ENCODE data around the gene SLC36A4. TPM values are rescaled to one million over a fixed set of nuclear protein-coding genes. Genes with fewer than 3 reads are reported as not detected.

Gene SLC36A4
- total RNA-seq, 3 donors from 2014 or later = 8.3 to 20.1 (median 14.2) TPM

- TF ChIP-seq CTCF (IDR thresholded peaks at IDR 0.05) = no peak
- DNase-seq = peak in 1 of 3 donors; percentile 59
- no peaks in the 10 kb centered on the region for H3K9me3 ChIP-seq
- H3K4me1 ChIP-seq (ENCODE audit: low read depth) = peaks cover 6% of the 10 kb centered on the region
- peak; percentile 89 for ATAC-seq
- H3K36me3 ChIP-seq (ENCODE audit: low read depth) = no peaks in the 10 kb centered on the region
- intact Hi-C loops (cut with DNase I, micrococcal nuclease) = loop anchor here (5.0 to 10.0 kb wide), 2 partner anchors 308 to 415 kb away; partner anchors contain the start of gene SMCO4 (in 1 of the 2)
- H3K4me3 ChIP-seq = no peak overlapping the region
These were observed 39.2 kb upstream of the SLC36A4 start for GRCh38 chr11:93236741-93237675.

GRCh38 chr11:93234602-93235207, 36.9 kb upstream of the SLC36A4 start:
- TF ChIP-seq CTCF (IDR thresholded peaks at IDR 0.05) = peak; percentile 81
- peak; percentile 93 for ATAC-seq
- Histone ChIP-seq H3K9me3 (no peaks in the 10 kb centered on the region), H3K4me3 (no peak overlapping the region), H3K36me3 (ENCODE audit: low read depth) (no peaks in the 10 kb centered on the region), H3K4me1 (ENCODE audit: low read depth) (peaks cover 6% of the 10 kb centered on the region)
- peak; percentile 57 to 92 (median 85) for DNase-seq
- intact Hi-C loops (cut with DNase I, micrococcal nuclease) = loop anchor here (2.0 to 10.0 kb wide), 3 partner anchors 308 to 418 kb away; partner anchors contain the start of gene SMCO4 (in 2 of the 2)

- H3K36me3 ChIP-seq (ENCODE audit: low read depth) = no peaks in the 10 kb centered on the region
- H3K9me3 ChIP-seq = no peaks in the 10 kb centered on the region
- intact Hi-C loops (cut with DNase I, micrococcal nuclease) = loop anchor here in 1 of 2 donors (10.0 kb wide), 1 partner anchor 315 kb away; the partner anchor contains the start of gene SMCO4
- no peak for TF ChIP-seq CTCF (IDR thresholded peaks at IDR 0.05)
- H3K4me1 ChIP-seq (ENCODE audit: low read depth) = no peaks in the 10 kb centered on the region
- H3K4me3 ChIP-seq = no peak overlapping the region
- no peak for DNase-seq
- no peak for ATAC-seq
These were observed 32.1 kb upstream of the SLC36A4 start for GRCh38 chr11:93229876-93230275.

GRCh38 chr11:93225662-93226061, 27.9 kb upstream of the SLC36A4 start:
- no peak for ATAC-seq
- intact Hi-C loops (cut with DNase I, micrococcal nuclease) = no loop called here
- Histone ChIP-seq H3K4me1 (ENCODE audit: low read depth) (no peaks in the 10 kb centered on the region), H3K4me3 (no peak overlapping the region), H3K9me3 (no peaks in the 10 kb centered on the region), H3K36me3 (ENCODE audit: low read depth) (no peaks in the 10 kb centered on the region)
- TF ChIP-seq CTCF (IDR thresholded peaks at IDR 0.05) = no peak
- no peak for DNase-seq

GRCh38 chr11:93221539-93221938, 23.7 kb upstream of the SLC36A4 start:
- H3K36me3 ChIP-seq (ENCODE audit: low read depth) = no peaks in the 10 kb centered on the region
- H3K9me3 ChIP-seq = no peaks in the 10 kb centered on the region
- H3K4me3 ChIP-seq = no peak overlapping the region
- ATAC-seq (peak; percentile 83), DNase-seq (peak; percentile 46 to 67 (median 58))
- H3K4me1 ChIP-seq (ENCODE audit: low read depth) = no peaks in the 10 kb centered on the region
- intact Hi-C loops (cut with DNase I, micrococcal nuclease) = no loop called here
- TF ChIP-seq CTCF (IDR thresholded peaks at IDR 0.05) = no peak

All from mucosa of descending colon (tissue), 3 donors.